Mucosa of descending colon (tissue), 3 donors: ENCODE results near the gene PARN. TPM values are rescaled to one million over a fixed set of nuclear protein-coding genes. Genes with fewer than 3 reads are reported as not detected.

Experiments used
- ATAC-seq: fragments of 200-7000 bp; cut with Tn5 transposase; one replicate; pipeline ENCODE4 v1.9.1; 2020; ENCODE audit warnings: mild to moderate bottlenecking, moderate library complexity
- DNase-seq, 3 donors: peaks; one replicate each; pipeline ENCODE4 v3.0.0-alpha.2; 2020
- H3K36me3 ChIP-seq: fragments of 200-600 bp; one replicate; pipeline ENCODE4 v1.8.0; 2021; ENCODE audit warnings: low read depth, mild to moderate bottlenecking
- H3K4me1 ChIP-seq: fragments of 200-600 bp; one replicate; pipeline ENCODE4 v1.8.0; 2021; ENCODE audit warnings: low read depth, mild to moderate bottlenecking
- H3K4me3 ChIP-seq: fragments of 200-600 bp; one replicate; pipeline ENCODE4 v1.8.0; 2021; ENCODE audit warnings: mild to moderate bottlenecking
- H3K9me3 ChIP-seq: fragments of 200-600 bp; one replicate; pipeline ENCODE4 v1.8.0; 2021; ENCODE audit warnings: mild to moderate bottlenecking
- CTCF ChIP-seq: fragments of 200-600 bp; IDR thresholded peaks from one replicate; pipeline ENCODE4 v1.8.0; 2022; ENCODE audit warnings: antibody characterized with exemption, mild to moderate bottlenecking
- intact Hi-C, 2 donors: fragments of 100-400 bp; cut with DNase I in 1 of 2; cut with micrococcal nuclease in 1 of 2; formaldehyde crosslinking; loops; one replicate each; pipeline versions ENCODE4 v1.11.0 to v1.11.1; 2022; cut with DNase I, micrococcal nuclease
- total RNA-seq, 3 donors: library from RNA; stranded (reverse); fragmentation: NEBNext Ultra II Directional in 2 of 3; extraction: Animal tissue kit (Norgen Biotek cat#: 25700) in 2 of 3; gene quantifications; one replicate each; pipeline versions ENCODE4 v1.2.1 to v1.2.4, GENCODE V29; 2021 to 2023
- donor health status: DM: no; HTN: no; CAD: no; lungs with moderate emphysema.
- donor health status: DM: no; HTN: no; CAD: no.
- donor health status: DM: no; HTN: yes; CAD: no.

PARN gene
- total RNA-seq, 3 donors from 2014 or later, result 31.5 to 34.0 (median 33.3) TPM

- intact Hi-C loops, result no loop called here
- no peak for TF ChIP-seq CTCF
- DNase-seq (no peak), ATAC-seq (no peak)
- Histone ChIP-seq H3K9me3 (no peaks in the 10 kb centered on the region), H3K4me3 (no peak overlapping the region), H3K4me1 (no peaks in the 10 kb centered on the region), H3K36me3 (peaks cover 12% of the 10 kb centered on the region)
Measured at GRCh38 chr16:14609716-14610115, 20.3 kb downstream of the PARN start.

GRCh38 chr16:14608604-14609003 is 21.5 kb downstream of the PARN start:
- TF ChIP-seq CTCF, result no peak
- Histone ChIP-seq H3K4me1 (no peaks in the 10 kb centered on the region), H3K9me3 (no peaks in the 10 kb centered on the region), H3K4me3 (no peak overlapping the region), H3K36me3 (peaks cover 13% of the 10 kb centered on the region)
- ATAC-seq (no peak), DNase-seq (no peak)
- intact Hi-C loops, result no loop called here

- Histone ChIP-seq H3K36me3 (peaks cover 13% of the 10 kb centered on the region), H3K9me3 (no peaks in the 10 kb centered on the region), H3K4me3 (no peak overlapping the region), H3K4me1 (no peaks in the 10 kb centered on the region)
- no peak for TF ChIP-seq CTCF
- no peak for DNase-seq
- intact Hi-C loops, result no loop called here
- no peak for ATAC-seq
Measured at GRCh38 chr16:14608111-14608566, 21.9 kb downstream of the PARN start.

- ATAC-seq, result no peak
- no peak for TF ChIP-seq CTCF
- DNase-seq, result no peak
- intact Hi-C loops, result no loop called here
- H3K9me3 ChIP-seq, result no peaks in the 10 kb centered on the region
- H3K4me1 ChIP-seq, result no peaks in the 10 kb centered on the region
- no peak overlapping the region for H3K4me3 ChIP-seq
- peaks cover 13% of the 10 kb centered on the region for H3K36me3 ChIP-seq
Measured at GRCh38 chr16:14606102-14606501, 24.0 kb downstream of the PARN start.

GRCh38 chr16:14602443-14602963 is 27.6 kb downstream of the PARN start:
- intact Hi-C loops, result no loop called here
- H3K36me3 ChIP-seq, result peaks cover 10% of the 10 kb centered on the region
- no peak for ATAC-seq

More at GRCh38 chr16:14602443-14602963, 27.6 kb downstream of the PARN start:
- no peak for TF ChIP-seq CTCF
- no peak for DNase-seq
- no peak overlapping the region for H3K4me3 ChIP-seq
- H3K9me3 ChIP-seq, result no peaks in the 10 kb centered on the region
- H3K4me1 ChIP-seq, result no peaks in the 10 kb centered on the region
